ENCODE results near the gene CD44. TPM values are rescaled to one million over a fixed set of nuclear protein-coding genes. Genes with fewer than 3 reads are reported as not detected.

The CD44 gene
- total RNA-seq, 2 experiments from 2014 or later: 380 to 428 TPM

GRCh38 chr11:35122308-35122707 lies 16.7 kb upstream of the CD44 start:
- Mint-ChIP-seq H3K4me3 (no peak overlapping the region), H3K9me3 (peaks cover 1% of the 10 kb centered on the region), H3K4me1 (peaks cover 42% of the 10 kb centered on the region), H3K27ac (no peak overlapping the region), H3K36me3 (peaks cover 4% of the 10 kb centered on the region), H3K27me3 (peaks cover 3% of the 10 kb centered on the region)
- DNase-seq: no peak

DNA sequence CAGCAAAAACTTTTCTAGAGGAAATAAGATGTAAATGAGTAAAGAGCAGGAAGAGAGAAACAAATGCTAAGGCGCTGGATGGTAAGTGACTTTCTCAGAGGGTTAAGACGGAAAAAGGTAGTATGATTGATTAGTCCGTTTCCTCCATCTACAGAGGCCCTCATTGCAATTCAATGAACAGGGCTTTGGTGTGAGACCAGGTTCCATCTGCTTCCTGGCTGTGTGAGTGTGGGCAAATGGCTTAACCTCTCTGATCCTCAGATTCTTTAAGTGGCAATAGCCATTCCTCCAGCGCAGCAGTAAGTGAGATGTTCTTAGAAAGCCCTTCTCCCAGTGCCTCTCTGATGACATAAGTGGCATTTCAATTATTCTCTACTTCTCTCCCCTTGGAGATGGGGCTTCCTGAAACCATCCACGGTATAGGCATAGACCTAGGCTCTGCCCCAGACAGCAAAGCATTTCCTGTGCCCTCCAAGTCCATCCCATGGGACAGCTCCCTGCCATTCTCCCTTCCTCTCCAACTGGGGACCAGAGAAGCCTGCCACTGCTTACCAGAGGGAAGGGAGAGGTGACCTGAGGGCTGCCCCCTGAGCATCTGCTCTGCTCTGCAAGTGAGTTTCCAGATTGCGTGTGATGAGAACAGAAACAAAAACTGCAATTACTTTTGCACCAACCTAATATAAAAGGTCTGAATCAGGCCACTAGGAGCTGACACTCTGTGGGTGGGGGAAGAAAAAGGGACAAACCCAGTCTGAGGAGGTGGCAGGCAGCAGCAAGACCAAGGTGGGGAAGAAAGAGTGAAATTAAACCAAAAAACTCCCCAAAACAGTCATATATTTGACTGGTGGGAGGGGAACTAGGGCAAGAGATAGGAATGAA lies 12.7 kb upstream of the CD44 start:
- no peaks in the 10 kb centered on the region for H3K27me3 Mint-ChIP-seq
- H3K27ac Mint-ChIP-seq: peak overlapping the region; percentile 91
- H3K4me1 Mint-ChIP-seq: peaks cover 53% of the 10 kb centered on the region
- DNase-seq: peak; percentile 67
- peaks cover 3% of the 10 kb centered on the region for H3K9me3 Mint-ChIP-seq
- H3K36me3 Mint-ChIP-seq: peaks cover 3% of the 10 kb centered on the region
- peak overlapping the region; percentile 73 for H3K4me3 Mint-ChIP-seq

DNA sequence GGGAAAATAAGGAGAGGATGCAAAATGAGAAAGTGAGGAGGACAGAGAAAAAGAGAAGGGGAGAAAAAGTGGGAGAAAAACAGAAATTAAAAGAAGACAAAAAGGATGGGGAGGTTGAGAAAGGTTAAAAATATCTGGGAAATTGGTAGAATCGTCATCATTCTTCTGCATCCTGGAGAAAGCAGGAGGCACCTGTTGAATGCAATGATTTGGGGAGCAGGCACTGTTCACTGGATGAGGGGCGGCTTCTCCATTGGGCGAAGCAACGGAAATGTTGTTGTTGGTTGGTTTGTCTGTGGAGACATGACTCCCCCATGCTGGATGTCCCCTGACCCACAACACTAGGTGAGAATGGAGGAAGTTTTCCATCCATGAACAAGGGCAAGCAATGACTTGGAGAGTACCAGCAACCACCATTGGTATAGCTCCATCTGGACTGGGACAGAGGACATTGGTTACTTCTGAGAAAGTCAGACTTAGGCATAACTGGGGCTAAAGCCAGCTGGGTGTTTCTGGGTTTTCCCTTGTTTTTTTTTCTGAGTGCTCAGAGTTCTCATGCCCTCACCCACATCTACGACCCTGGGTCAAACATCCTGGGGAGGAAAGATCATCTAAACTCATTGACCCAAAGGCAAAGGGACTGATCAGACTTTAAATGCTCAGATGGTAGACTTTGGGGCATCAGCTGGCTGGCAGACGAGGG lies 11.9 kb upstream of the CD44 start:
- DNase-seq: no peak
- peaks cover 6% of the 10 kb centered on the region for H3K36me3 Mint-ChIP-seq
- H3K27me3 Mint-ChIP-seq: no peaks in the 10 kb centered on the region
- peaks cover 56% of the 10 kb centered on the region for H3K4me1 Mint-ChIP-seq
- peaks cover 3% of the 10 kb centered on the region for H3K9me3 Mint-ChIP-seq
- H3K4me3 Mint-ChIP-seq: peak overlapping the region; percentile 73
- H3K27ac Mint-ChIP-seq: peak overlapping the region; percentile 91

DNA sequence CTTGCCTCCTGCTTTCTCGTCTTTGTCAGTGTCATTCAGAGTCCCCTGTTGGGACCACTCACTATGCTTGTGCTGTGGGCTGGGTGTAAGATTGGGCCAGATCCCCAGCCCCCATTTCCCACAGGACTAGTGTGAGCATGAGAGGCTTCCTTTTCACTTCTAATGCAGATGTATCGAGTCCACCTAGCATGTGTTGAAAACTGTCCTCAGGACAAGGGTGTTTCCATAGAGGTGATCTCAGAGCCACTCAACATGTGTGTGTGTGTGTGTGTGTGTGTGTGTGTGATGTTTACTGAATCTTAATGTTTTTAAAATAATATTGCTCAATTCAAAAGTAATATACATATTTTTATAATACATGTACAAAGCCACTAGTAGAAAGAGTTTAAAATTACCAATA lies 11.4 kb upstream of the CD44 start:
- Mint-ChIP-seq H3K36me3 (peaks cover 6% of the 10 kb centered on the region), H3K27ac (peak overlapping the region; percentile 91), H3K4me1 (peaks cover 56% of the 10 kb centered on the region), H3K27me3 (no peaks in the 10 kb centered on the region), H3K9me3 (peaks cover 3% of the 10 kb centered on the region), H3K4me3 (no peak overlapping the region)
- DNase-seq: no peak

- H3K9me3 Mint-ChIP-seq: peaks cover 3% of the 10 kb centered on the region
- peaks cover 56% of the 10 kb centered on the region for H3K4me1 Mint-ChIP-seq
- no peaks in the 10 kb centered on the region for H3K27me3 Mint-ChIP-seq
- peaks cover 6% of the 10 kb centered on the region for H3K36me3 Mint-ChIP-seq
- no peak overlapping the region for H3K27ac Mint-ChIP-seq
- H3K4me3 Mint-ChIP-seq: no peak overlapping the region
- no peak for DNase-seq
Measured at GRCh38 chr11:35131094-35131493, 7.9 kb upstream of the CD44 start.

- H3K36me3 Mint-ChIP-seq: peaks cover 6% of the 10 kb centered on the region
- peaks cover 50% of the 10 kb centered on the region for H3K4me1 Mint-ChIP-seq
- H3K4me3 Mint-ChIP-seq: no peak overlapping the region
- no peak for DNase-seq
- no peak overlapping the region for H3K27ac Mint-ChIP-seq
- H3K9me3 Mint-ChIP-seq: peaks cover 2% of the 10 kb centered on the region
- no peaks in the 10 kb centered on the region for H3K27me3 Mint-ChIP-seq
Measured at GRCh38 chr11:35131886-35132285, 7.1 kb upstream of the CD44 start.

GRCh38 chr11:35133656-35134055 lies 5.3 kb upstream of the CD44 start:
- no peaks in the 10 kb centered on the region for H3K27me3 Mint-ChIP-seq
- DNase-seq: no peak
- no peak overlapping the region for H3K27ac Mint-ChIP-seq
- peaks cover 56% of the 10 kb centered on the region for H3K4me1 Mint-ChIP-seq
- H3K9me3 Mint-ChIP-seq: peaks cover 2% of the 10 kb centered on the region
- H3K36me3 Mint-ChIP-seq: peaks cover 5% of the 10 kb centered on the region
- no peak overlapping the region for H3K4me3 Mint-ChIP-seq

GRCh38 chr11:35134403-35135148 lies 4.4 kb upstream of the CD44 start:
- Mint-ChIP-seq H3K36me3 (peaks cover 9% of the 10 kb centered on the region), H3K4me1 (peaks cover 56% of the 10 kb centered on the region), H3K27me3 (no peaks in the 10 kb centered on the region), H3K4me3 (no peak overlapping the region), H3K27ac (no peak overlapping the region), H3K9me3 (no peaks in the 10 kb centered on the region)
- DNase-seq: no peak

DNA sequence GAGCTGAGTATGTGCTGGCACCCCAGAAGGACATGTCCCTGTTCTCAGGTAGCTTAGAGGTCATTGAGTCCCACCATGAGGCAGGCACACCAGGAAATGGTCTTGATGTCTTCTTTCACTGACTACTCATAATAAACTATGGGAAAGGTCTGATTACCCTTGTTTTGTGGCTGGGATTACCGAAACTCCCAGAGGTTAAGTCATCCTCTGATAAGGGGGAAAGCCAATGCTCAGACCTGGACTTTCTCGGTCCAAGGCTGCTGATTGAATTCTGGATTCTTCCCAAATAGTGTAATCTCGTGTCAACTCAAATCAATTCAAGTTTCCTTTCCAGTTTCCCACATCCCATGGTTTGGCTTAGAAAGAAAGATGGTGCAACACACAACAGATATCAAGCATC lies 3.7 kb upstream of the CD44 start:
- Mint-ChIP-seq H3K4me1 (peaks cover 56% of the 10 kb centered on the region), H3K27ac (no peak overlapping the region)
- no peak for DNase-seq

DNA sequence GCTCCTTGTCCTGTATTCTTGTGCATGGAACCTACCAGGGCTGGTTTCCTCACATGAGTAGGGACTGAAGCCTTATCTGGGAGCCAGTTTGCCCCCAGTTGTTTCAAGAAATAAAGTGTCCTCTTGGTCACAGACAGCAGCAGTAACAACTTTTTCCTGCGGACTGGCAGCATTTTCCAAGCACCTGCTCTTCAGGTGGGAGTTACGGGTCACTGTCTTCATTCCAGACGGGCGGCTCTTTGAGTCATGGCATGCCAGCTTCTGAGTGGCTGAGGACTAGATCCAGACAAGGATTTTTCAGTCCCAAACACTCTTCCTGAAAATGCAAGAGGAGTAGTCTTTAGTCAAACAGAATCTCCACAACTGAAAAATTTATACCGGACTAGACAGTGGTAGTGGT lies 2.7 kb upstream of the CD44 start:
- Mint-ChIP-seq H3K4me1 (peaks cover 50% of the 10 kb centered on the region), H3K36me3 (peaks cover 25% of the 10 kb centered on the region), H3K27me3 (no peaks in the 10 kb centered on the region), H3K27ac (no peak overlapping the region), H3K9me3 (no peaks in the 10 kb centered on the region), H3K4me3 (no peak overlapping the region)
- no peak for DNase-seq

More for the DNA sequence above, 3.7 kb upstream of the CD44 start:
- H3K36me3 Mint-ChIP-seq: peaks cover 15% of the 10 kb centered on the region
- H3K9me3 Mint-ChIP-seq: no peaks in the 10 kb centered on the region
- H3K27me3 Mint-ChIP-seq: no peaks in the 10 kb centered on the region
- H3K4me3 Mint-ChIP-seq: no peak overlapping the region

GRCh38 chr11:35138058-35138457 lies 913 bp upstream of the CD44 start:
- no peaks in the 10 kb centered on the region for H3K27me3 Mint-ChIP-seq
- no peaks in the 10 kb centered on the region for H3K9me3 Mint-ChIP-seq
- no peak for DNase-seq
- peaks cover 46% of the 10 kb centered on the region for H3K4me1 Mint-ChIP-seq
- peaks cover 36% of the 10 kb centered on the region for H3K36me3 Mint-ChIP-seq
- peak overlapping the region; percentile 88 for H3K4me3 Mint-ChIP-seq
- H3K27ac Mint-ChIP-seq: peak overlapping the region; percentile 86

- Mint-ChIP-seq H3K27ac (peak overlapping the region; percentile 86), H3K9me3 (no peaks in the 10 kb centered on the region), H3K4me1 (peaks cover 50% of the 10 kb centered on the region), H3K27me3 (no peaks in the 10 kb centered on the region), H3K4me3 (peak overlapping the region; percentile 88), H3K36me3 (peaks cover 38% of the 10 kb centered on the region)
- no peak for DNase-seq
Measured at GRCh38 chr11:35138606-35138942, 397 bp upstream of the CD44 start.

DNA sequence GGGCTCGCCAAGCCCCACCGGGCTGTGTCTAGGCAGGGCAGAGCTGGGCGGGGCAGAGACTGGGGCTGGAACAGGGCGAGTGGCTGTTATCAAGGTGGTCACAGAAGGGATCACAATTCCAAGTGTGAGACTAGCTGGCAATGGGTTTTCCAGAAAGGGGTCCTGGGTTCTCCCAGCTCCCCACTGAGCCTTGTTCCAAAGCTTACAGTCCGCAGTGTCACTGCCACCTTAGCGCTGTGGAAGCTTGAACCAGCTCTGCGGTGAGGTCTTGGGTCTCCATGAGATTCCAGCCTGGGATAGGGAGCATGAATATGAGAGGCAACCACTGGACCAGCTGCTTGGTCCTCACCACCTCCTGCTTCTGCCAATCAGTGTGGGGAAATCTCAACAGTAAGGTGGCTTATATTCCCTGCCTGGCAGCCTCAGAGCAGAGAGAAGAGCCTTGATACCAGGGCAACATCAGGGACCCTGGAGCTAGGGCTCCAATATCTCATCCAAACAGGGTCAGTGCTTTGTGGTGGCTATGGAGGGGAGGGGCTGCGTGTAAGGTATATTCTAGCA lies 831 bp downstream of the CD44 start:
- DNase-seq: no peak
- no peaks in the 10 kb centered on the region for H3K9me3 Mint-ChIP-seq
- peak overlapping the region; percentile 88 for H3K4me3 Mint-ChIP-seq
- peak overlapping the region; percentile 86 for H3K27ac Mint-ChIP-seq
- peaks cover 59% of the 10 kb centered on the region for H3K4me1 Mint-ChIP-seq
- H3K27me3 Mint-ChIP-seq: no peaks in the 10 kb centered on the region
- peaks cover 44% of the 10 kb centered on the region for H3K36me3 Mint-ChIP-seq

DNA sequence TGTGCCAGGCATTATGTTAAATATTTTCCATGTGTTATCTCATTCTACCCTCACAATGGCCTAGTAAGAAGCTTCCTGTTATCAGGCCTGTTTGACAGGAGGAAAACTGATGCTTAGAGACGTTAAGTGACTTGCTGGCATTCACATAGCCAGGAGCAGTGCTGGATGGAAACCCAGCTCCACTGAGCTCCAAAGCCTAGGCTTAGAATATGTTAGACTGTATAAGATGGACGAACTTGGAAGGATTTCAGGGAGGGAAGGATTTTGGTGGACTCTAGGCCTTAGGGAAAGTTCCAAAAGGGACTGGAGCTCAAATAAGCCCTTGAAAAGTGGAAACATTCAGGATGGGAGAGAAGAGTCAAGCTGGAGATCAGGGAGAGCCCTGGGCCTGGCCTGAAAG lies 2.1 kb downstream of the CD44 start:
- Mint-ChIP-seq H3K4me1 (peaks cover 64% of the 10 kb centered on the region), H3K4me3 (peak overlapping the region; percentile 88), H3K27me3 (no peaks in the 10 kb centered on the region), H3K9me3 (no peaks in the 10 kb centered on the region), H3K27ac (peak overlapping the region; percentile 86), H3K36me3 (peaks cover 56% of the 10 kb centered on the region)
- DNase-seq: no peak

- H3K27me3 Mint-ChIP-seq: no peaks in the 10 kb centered on the region
- H3K4me3 Mint-ChIP-seq: peak overlapping the region; percentile 88
- H3K27ac Mint-ChIP-seq: peak overlapping the region; percentile 86
- H3K36me3 Mint-ChIP-seq: peaks cover 61% of the 10 kb centered on the region
- peaks cover 69% of the 10 kb centered on the region for H3K4me1 Mint-ChIP-seq
- no peak for DNase-seq
- H3K9me3 Mint-ChIP-seq: peaks cover 2% of the 10 kb centered on the region
Measured at GRCh38 chr11:35141571-35141971, 2.6 kb downstream of the CD44 start.
